ENCODE results near the gene TMEM132C. TPM values are rescaled to one million over a fixed set of nuclear protein-coding genes. Genes with fewer than 3 reads are reported as not detected.

TMEM132C gene
- total RNA-seq, 1 donor from 2014 or later: 0.29 TPM

DNA sequence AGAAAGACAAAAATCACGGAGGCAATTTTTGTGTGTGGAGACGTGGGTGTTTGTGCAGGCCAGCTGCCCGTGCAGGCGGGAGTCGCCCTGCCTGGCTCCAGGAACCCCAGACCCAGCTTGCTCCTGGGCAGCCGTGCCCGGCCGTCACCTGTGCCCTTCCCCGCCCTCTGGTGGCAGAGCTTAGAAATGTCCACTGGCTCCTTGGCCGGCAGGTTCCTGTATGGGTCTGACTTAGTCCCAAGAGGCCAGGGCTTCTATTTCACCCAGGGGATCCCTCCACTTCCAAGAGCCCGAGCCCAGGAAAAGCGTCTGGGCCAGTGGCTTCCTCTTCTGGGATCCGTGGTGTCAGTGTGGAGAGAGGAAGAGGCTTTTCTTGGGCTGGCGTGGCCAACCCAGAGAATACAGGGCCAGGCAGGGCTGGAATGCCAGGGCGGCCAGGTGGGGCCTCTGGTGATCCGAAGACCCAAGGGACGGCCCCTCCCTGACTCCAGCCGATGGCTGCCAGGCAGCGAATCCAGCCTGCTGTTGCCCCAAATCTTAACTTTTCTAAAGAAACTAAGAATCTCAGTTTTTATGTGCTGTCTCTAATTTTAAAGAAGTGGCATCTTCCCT is 120.9 kb downstream of the TMEM132C start:
- no peak overlapping the region for H3K27ac Mint-ChIP-seq
- H3K9me3 Mint-ChIP-seq (ENCODE audit: low read depth): no peaks in the 10 kb centered on the region
- no peaks in the 10 kb centered on the region for H3K36me3 Mint-ChIP-seq (ENCODE audit: insufficient read depth)
- no peak overlapping the region for H3K4me3 Mint-ChIP-seq (ENCODE audit: low read depth)
- DNase-seq (ENCODE audit: low spot score, unreplicated experiment): peak; percentile 68
- peaks cover 58% of the 10 kb centered on the region for H3K27me3 Mint-ChIP-seq
- TF ChIP-seq, protein P1, sequence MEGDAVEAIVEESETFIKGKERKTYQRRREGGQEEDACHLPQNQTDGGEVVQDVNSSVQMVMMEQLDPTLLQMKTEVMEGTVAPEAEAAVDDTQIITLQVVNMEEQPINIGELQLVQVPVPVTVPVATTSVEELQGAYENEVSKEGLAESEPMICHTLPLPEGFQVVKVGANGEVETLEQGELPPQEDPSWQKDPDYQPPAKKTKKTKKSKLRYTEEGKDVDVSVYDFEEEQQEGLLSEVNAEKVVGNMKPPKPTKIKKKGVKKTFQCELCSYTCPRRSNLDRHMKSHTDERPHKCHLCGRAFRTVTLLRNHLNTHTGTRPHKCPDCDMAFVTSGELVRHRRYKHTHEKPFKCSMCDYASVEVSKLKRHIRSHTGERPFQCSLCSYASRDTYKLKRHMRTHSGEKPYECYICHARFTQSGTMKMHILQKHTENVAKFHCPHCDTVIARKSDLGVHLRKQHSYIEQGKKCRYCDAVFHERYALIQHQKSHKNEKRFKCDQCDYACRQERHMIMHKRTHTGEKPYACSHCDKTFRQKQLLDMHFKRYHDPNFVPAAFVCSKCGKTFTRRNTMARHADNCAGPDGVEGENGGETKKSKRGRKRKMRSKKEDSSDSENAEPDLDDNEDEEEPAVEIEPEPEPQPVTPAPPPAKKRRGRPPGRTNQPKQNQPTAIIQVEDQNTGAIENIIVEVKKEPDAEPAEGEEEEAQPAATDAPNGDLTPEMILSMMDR (IDR thresholded peaks at IDR 0.05; ENCODE audit: unreplicated experiment): peak; percentile 80
- H3K4me1 Mint-ChIP-seq (ENCODE audit: low read depth): no peaks in the 10 kb centered on the region

DNA sequence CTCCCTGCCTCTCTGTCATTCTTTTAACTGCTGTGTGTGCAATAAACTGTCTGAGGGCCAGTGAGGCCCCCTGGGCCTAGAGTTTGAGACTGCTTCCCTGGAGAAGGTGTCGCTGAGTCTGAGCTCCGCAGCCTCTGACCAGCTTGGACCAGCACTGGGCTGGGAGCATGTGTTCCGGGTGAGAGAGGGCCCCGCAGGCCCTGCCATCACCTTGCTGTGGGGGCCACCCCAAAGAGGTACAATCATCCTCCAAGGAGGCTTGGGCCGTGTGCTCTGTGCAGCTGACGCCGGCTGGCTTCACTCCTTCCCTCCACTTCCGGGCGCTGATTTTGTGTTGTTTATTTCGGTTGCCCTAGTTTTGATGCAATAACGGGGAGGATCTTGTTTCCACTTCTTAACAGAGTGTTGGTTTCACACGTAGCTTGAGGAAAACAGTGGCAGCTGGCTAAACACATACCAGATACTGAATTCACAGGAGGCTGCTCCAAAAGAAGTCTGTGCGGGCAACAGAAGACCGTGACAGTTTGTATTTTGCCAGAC is 121.6 kb downstream of the TMEM132C start:
- Mint-ChIP-seq H3K27ac (peak overlapping the region; percentile 60), H3K36me3 (ENCODE audit: insufficient read depth) (no peaks in the 10 kb centered on the region), H3K9me3 (ENCODE audit: low read depth) (no peaks in the 10 kb centered on the region), H3K4me3 (ENCODE audit: low read depth) (no peak overlapping the region), H3K4me1 (ENCODE audit: low read depth) (no peaks in the 10 kb centered on the region), H3K27me3 (peaks cover 52% of the 10 kb centered on the region)
- TF ChIP-seq, protein P1 (IDR thresholded peaks at IDR 0.05; ENCODE audit: unreplicated experiment): no peak
- DNase-seq (ENCODE audit: low spot score, unreplicated experiment): no peak

DNA sequence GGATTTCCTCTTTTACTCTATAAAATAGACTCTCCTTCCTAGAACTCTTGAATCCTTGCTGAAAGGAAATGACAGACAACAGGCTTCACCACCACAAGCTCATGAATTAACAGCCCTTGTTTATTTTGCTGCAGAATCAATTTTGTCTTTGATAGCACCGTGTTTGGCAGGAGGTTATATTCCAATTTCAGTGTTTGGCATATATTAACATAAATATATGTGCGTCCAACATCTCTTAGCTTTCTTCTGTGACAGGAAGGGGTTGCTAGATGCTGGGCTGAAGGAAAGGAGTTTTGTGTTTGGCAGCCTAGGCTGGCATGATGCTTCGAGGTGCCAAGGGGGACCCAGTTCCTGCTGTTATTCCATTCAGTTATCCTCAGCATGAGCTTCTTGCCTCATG is 126.4 kb downstream of the TMEM132C start:
- Mint-ChIP-seq H3K36me3 (ENCODE audit: insufficient read depth) (no peaks in the 10 kb centered on the region), H3K9me3 (ENCODE audit: low read depth) (no peaks in the 10 kb centered on the region), H3K4me3 (ENCODE audit: low read depth) (no peak overlapping the region), H3K27ac (no peak overlapping the region), H3K27me3 (peaks cover 35% of the 10 kb centered on the region), H3K4me1 (ENCODE audit: low read depth) (no peaks in the 10 kb centered on the region)
- no peak for DNase-seq (ENCODE audit: low spot score, unreplicated experiment)
- TF ChIP-seq, protein P1 (IDR thresholded peaks at IDR 0.05; ENCODE audit: unreplicated experiment): no peak

DNA sequence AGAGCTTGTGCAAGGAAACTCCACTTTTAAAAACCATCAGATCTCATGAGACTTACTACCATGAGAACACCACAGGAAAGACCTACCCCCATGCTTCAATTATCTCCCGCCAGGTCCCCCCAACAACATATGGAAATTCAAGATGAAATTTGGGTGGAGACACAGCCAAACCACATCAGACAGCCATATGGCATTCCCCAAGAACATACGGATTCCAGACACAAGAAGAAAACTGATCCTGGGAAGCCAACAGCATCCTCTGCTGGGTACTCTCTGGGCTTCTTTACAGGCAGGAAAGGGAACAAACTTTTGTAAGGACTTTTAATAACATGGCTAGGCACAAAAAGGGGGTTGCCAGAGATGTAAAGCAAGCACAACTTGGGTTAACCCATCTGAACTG is 127.2 kb downstream of the TMEM132C start:
- TF ChIP-seq, protein P1 (IDR thresholded peaks at IDR 0.05; ENCODE audit: unreplicated experiment): no peak
- H3K9me3 Mint-ChIP-seq (ENCODE audit: low read depth): no peaks in the 10 kb centered on the region
- no peak for DNase-seq (ENCODE audit: low spot score, unreplicated experiment)
- H3K4me1 Mint-ChIP-seq (ENCODE audit: low read depth): no peaks in the 10 kb centered on the region
- peaks cover 27% of the 10 kb centered on the region for H3K27me3 Mint-ChIP-seq
- no peak overlapping the region for H3K4me3 Mint-ChIP-seq (ENCODE audit: low read depth)
- H3K36me3 Mint-ChIP-seq (ENCODE audit: insufficient read depth): no peaks in the 10 kb centered on the region
- H3K27ac Mint-ChIP-seq: no peak overlapping the region

DNA sequence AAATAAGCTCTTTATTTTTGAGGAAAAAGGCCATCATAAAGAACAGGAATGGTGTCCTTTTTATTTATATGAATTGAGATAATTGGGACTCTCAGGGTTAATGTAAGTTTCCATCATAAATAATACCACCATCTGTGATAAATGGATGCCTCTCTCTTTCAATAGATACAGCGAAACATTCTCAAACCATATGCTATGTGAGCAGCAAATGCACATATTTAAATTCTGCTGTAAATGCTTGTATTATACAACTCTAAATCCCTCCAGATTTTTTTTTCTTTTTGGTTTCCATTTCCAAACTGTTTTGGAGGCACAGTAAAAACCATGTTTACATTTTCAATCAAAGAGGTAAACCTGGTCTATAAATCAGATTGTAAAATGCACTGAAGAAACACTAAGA is 132.3 kb downstream of the TMEM132C start:
- H3K27me3 Mint-ChIP-seq: peaks cover 14% of the 10 kb centered on the region
- no peak for DNase-seq (ENCODE audit: low spot score, unreplicated experiment)
- no peak overlapping the region for H3K27ac Mint-ChIP-seq
- no peak overlapping the region for H3K4me3 Mint-ChIP-seq (ENCODE audit: low read depth)
- no peaks in the 10 kb centered on the region for H3K9me3 Mint-ChIP-seq (ENCODE audit: low read depth)
- no peaks in the 10 kb centered on the region for H3K36me3 Mint-ChIP-seq (ENCODE audit: insufficient read depth)
- TF ChIP-seq, protein P1 (IDR thresholded peaks at IDR 0.05; ENCODE audit: unreplicated experiment): no peak
- H3K4me1 Mint-ChIP-seq (ENCODE audit: low read depth): peaks cover 6% of the 10 kb centered on the region

Measured in progenitor cell of endocrine pancreas (in vitro differentiated cells).